SK-N-SH (cell line): ENCODE measurements around the gene BOD1L1.
A peak's percentile ranks its signal among the peaks of the same experiment; 100 is the strongest.

Experiments used
- CHD2 ChIP-seq: fragments of 150-350 bp; IDR thresholded peaks from 2 replicates; pipeline ENCODE4 v1.6.1; 2018; ENCODE audit warnings: low read length; ENCODE audit not compliant: partially characterized antibody
- EZH2phosphoT487 ChIP-seq: fragments of 200-600 bp; sonication (generic); IDR thresholded peaks from 2 replicates; pipeline ENCODE4 v1.6.1; 2017; ENCODE audit warnings: low read depth, mixed run types, mild to moderate bottlenecking, antibody characterized with exemption, moderate library complexity, borderline replicate concordance
- JUND ChIP-seq: IDR thresholded peaks from 2 replicates; pipeline ENCODE4 v1.4.0; 2012
- RAD21 ChIP-seq: IDR thresholded peaks from 2 replicates; pipeline ENCODE4 v1.6.1; 2012; ENCODE audit warnings: mild to moderate bottlenecking, low read length
- TF ChIP-seq, protein P1 (sequence below): fragments of 200-600 bp; sonication (generic); IDR thresholded peaks from 2 replicates; pipeline ENCODE4 v1.6.1; 2017; ENCODE audit warnings: antibody characterized with exemption, mild to moderate bottlenecking, moderate library complexity
- TF ChIP-seq, protein P2 (sequence below): fragments of 150-350 bp; IDR thresholded peaks from 2 replicates; pipeline ENCODE4 v1.6.1; 2017; ENCODE audit warnings: antibody characterized with exemption, low read length, low read depth, borderline replicate concordance

DNA sequence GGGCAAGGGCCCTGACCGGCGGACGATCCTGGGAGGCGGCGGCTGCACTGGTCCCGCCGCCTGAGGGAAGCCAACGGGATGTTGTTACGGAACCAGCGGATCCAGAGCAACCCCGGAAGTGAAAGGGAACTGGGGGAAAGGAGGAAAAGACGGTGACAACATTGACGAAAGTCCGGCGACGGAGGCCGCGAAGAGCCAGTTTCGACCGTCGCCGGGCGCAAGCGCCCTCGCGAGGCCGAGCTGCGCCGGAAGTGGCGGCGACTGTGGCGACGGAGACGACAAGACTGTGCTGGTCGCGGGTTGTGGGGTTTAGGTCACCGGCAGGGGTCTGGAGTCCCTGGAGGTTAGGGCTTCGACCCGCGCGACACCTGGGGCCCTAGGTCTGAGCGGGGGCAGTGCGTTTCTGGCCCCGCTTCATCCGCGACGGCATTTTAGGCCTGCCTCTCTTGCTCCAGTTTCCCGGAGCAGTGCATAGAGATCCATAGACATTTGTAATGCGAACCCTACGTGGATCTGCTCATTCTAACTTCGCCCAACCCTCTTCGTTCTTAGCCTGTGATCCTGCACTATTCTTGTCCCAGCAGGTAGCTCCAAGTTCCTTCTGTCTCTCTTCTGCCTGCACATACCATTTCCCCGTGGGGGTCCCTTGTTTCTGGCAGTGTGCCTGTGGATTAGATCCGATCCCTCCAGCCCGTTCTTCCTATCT lies at the start of gene BOD1L1:
- TF ChIP-seq, protein P1, sequence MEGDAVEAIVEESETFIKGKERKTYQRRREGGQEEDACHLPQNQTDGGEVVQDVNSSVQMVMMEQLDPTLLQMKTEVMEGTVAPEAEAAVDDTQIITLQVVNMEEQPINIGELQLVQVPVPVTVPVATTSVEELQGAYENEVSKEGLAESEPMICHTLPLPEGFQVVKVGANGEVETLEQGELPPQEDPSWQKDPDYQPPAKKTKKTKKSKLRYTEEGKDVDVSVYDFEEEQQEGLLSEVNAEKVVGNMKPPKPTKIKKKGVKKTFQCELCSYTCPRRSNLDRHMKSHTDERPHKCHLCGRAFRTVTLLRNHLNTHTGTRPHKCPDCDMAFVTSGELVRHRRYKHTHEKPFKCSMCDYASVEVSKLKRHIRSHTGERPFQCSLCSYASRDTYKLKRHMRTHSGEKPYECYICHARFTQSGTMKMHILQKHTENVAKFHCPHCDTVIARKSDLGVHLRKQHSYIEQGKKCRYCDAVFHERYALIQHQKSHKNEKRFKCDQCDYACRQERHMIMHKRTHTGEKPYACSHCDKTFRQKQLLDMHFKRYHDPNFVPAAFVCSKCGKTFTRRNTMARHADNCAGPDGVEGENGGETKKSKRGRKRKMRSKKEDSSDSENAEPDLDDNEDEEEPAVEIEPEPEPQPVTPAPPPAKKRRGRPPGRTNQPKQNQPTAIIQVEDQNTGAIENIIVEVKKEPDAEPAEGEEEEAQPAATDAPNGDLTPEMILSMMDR = peak; percentile 55
- TF ChIP-seq, protein P2, sequence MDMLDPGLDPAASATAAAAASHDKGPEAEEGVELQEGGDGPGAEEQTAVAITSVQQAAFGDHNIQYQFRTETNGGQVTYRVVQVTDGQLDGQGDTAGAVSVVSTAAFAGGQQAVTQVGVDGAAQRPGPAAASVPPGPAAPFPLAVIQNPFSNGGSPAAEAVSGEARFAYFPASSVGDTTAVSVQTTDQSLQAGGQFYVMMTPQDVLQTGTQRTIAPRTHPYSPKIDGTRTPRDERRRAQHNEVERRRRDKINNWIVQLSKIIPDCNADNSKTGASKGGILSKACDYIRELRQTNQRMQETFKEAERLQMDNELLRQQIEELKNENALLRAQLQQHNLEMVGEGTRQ = no peak
- TF ChIP-seq CHD2 (peak; percentile 97), EZH2phosphoT487 (no peak), RAD21 (peak; percentile 17; the same call in 1 of the 2 replicates), JUND (no peak)
